ENCODE results near the gene CACNA2D3. TPM values are rescaled to one million over a fixed set of nuclear protein-coding genes. Genes with fewer than 3 reads are reported as not detected.

Gene CACNA2D3
- total RNA-seq, 1 donor from 2014 or later = 3.6 TPM

DNA sequence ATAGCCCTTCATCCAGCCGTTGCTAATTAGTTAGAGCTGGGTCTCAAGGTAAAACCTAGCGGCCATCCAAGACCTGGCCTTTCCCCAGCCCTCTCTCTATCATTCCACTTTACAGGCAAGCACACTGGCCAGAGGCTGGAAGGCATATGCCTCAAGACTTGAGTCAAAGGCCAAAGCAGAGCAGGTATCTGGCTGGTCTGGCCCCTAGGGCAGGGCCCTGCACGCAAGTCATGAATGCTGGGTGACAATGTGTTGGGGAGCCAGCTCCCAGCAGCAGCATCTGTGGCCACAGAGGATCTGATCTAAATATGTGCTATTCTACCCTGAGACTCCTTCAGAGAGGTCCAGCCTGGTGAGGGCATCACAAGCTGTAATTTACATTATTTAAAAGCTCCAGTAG, 691.9 kb downstream of the CACNA2D3 start:
- ATAC-seq = no peak
- Histone ChIP-seq H3K9me3 (no peaks in the 10 kb centered on the region), H3K4me3 (no peak overlapping the region), H3K27me3 (ENCODE audit: low read depth) (no peaks in the 10 kb centered on the region), H3K36me3 (no peaks in the 10 kb centered on the region), H3K4me1 (no peaks in the 10 kb centered on the region), H3K27ac (no peak overlapping the region)
- TF ChIP-seq, protein P1, sequence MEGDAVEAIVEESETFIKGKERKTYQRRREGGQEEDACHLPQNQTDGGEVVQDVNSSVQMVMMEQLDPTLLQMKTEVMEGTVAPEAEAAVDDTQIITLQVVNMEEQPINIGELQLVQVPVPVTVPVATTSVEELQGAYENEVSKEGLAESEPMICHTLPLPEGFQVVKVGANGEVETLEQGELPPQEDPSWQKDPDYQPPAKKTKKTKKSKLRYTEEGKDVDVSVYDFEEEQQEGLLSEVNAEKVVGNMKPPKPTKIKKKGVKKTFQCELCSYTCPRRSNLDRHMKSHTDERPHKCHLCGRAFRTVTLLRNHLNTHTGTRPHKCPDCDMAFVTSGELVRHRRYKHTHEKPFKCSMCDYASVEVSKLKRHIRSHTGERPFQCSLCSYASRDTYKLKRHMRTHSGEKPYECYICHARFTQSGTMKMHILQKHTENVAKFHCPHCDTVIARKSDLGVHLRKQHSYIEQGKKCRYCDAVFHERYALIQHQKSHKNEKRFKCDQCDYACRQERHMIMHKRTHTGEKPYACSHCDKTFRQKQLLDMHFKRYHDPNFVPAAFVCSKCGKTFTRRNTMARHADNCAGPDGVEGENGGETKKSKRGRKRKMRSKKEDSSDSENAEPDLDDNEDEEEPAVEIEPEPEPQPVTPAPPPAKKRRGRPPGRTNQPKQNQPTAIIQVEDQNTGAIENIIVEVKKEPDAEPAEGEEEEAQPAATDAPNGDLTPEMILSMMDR (IDR thresholded peaks at IDR 0.05) = no peak
- no peak for DNase-seq
- intact Hi-C loops (cut with DNase I) = no loop called here

DNA sequence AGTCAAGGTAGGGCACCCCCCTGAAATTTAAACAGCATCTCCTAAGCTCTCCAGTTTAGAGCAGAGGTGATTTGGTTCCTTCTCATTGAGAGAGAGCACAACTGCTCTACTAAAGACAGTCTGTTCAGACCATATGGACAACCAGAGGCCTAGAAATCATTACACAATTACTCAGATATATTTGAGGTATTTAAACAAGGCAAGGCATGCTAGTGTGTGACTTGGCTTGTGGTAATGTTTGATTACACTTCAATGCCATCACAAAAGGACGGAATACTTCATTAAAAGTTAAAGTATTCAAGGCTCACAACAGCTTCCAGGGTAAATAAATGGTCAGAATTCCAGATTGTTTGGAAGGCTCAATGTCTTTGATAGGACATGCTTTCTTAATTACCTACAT, 695.3 kb downstream of the CACNA2D3 start:
- Histone ChIP-seq H3K27me3 (ENCODE audit: low read depth) (no peaks in the 10 kb centered on the region), H3K36me3 (no peaks in the 10 kb centered on the region), H3K27ac (no peak overlapping the region), H3K9me3 (no peaks in the 10 kb centered on the region), H3K4me3 (no peak overlapping the region), H3K4me1 (peaks cover 7% of the 10 kb centered on the region)
- TF ChIP-seq, protein P1 (IDR thresholded peaks at IDR 0.05) = no peak
- no peak for DNase-seq
- peak; percentile 61 to 74 for ATAC-seq
- intact Hi-C loops (cut with DNase I) = no loop called here

DNA sequence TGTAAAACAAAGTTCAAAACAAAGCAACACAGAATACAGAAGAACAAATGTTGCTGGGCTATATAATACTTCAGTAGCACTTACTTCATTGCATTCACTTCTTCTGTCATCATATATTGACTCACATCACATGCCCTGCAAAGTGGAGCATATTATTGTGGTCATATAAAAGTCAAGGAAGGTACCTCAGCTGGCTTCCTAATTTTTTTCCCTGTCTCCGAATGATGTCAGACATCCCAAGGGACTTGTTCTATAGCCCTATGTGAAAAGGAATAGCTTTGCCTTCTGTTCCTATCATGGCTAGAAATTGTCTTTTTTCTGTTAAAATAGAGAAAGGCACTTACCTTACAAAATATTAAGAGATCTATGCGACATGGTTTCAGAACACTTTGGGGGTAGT, 696.1 kb downstream of the CACNA2D3 start:
- TF ChIP-seq, protein P1 (IDR thresholded peaks at IDR 0.05) = no peak
- Histone ChIP-seq H3K36me3 (no peaks in the 10 kb centered on the region), H3K27ac (no peak overlapping the region), H3K4me3 (no peak overlapping the region), H3K27me3 (ENCODE audit: low read depth) (no peaks in the 10 kb centered on the region), H3K4me1 (peaks cover 7% of the 10 kb centered on the region), H3K9me3 (no peaks in the 10 kb centered on the region)
- DNase-seq = no peak
- no peak for ATAC-seq
- intact Hi-C loops (cut with DNase I) = no loop called here

DNA sequence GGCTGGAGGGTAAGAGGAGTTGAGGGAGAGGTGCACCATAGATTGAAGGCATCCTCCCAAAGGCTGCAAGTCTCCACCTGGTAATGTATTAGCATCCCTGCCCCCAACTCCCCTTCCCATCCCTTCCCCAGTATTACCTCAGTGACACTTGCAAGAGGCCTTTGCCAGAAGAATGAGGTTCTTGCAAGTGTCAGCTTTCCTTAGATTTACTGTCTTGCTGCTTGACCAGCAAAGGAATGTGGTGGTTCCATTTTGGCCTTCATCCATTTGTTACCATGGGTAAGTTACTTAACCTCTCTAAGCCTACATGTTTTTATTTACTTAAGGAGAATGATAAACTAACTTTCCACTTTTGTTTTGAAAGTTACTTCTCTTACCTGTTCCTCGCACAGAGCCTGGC, 696.6 kb downstream of the CACNA2D3 start:
- TF ChIP-seq, protein P1 (IDR thresholded peaks at IDR 0.05) = no peak
- Histone ChIP-seq H3K36me3 (no peaks in the 10 kb centered on the region), H3K4me3 (no peak overlapping the region), H3K4me1 (peaks cover 7% of the 10 kb centered on the region), H3K9me3 (no peaks in the 10 kb centered on the region), H3K27me3 (ENCODE audit: low read depth) (no peaks in the 10 kb centered on the region), H3K27ac (no peak overlapping the region)
- DNase-seq (no peak), ATAC-seq (no peak)
- intact Hi-C loops (cut with DNase I) = no loop called here

DNA sequence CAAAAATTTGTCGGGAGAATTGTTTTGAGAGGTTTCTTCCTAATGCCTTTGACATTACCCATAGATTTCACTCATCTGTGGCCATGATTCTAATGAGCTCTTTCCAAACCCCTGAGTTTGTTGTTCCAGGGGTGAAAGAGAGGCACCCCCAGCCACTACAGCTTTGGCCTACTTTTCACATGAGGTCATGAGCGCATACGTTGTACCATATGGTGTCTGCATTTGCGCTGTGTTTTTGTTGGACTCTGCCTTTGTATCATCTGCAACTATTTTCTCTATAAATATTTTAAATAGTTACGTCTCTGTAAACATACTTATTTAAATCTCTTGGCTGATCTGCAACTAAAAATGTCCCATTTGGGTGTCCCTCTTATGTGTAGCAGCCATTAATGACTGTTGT, 697.6 kb downstream of the CACNA2D3 start:
- H3K4me1 ChIP-seq = peaks cover 7% of the 10 kb centered on the region
- H3K27ac ChIP-seq = no peak overlapping the region
- intact Hi-C loops (cut with DNase I) = no loop called here
- no peaks in the 10 kb centered on the region for H3K9me3 ChIP-seq
- DNase-seq (no peak), ATAC-seq (no peak)
- no peaks in the 10 kb centered on the region for H3K27me3 ChIP-seq (ENCODE audit: low read depth)
- TF ChIP-seq, protein P1 (IDR thresholded peaks at IDR 0.05) = no peak
- H3K4me3 ChIP-seq = no peak overlapping the region
- no peaks in the 10 kb centered on the region for H3K36me3 ChIP-seq

DNA sequence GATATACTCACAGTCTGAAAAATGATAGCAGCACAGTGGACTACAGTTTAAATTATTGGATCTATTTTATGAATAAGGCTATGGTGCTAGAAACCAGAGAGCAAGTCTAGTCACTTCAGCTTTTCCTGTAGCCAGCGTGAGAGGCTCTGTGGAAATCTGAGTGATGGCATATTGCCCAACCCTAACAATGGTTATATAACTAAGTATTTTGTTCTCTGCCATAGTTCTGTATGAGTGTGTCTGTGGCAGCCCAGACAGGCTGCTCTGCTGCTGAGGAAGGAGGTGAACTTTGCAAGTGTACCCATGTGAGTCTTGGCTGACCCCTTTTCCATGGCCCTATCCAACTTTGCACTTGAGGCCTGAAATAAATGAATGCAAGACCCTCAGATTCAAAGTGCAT, 699.9 kb downstream of the CACNA2D3 start:
- DNase-seq = no peak
- H3K27ac ChIP-seq = no peak overlapping the region
- no peaks in the 10 kb centered on the region for H3K27me3 ChIP-seq (ENCODE audit: low read depth)
- H3K36me3 ChIP-seq = no peaks in the 10 kb centered on the region
- H3K4me3 ChIP-seq = no peak overlapping the region
- no peaks in the 10 kb centered on the region for H3K9me3 ChIP-seq
- TF ChIP-seq, protein P1 (IDR thresholded peaks at IDR 0.05) = no peak
- peaks cover 7% of the 10 kb centered on the region for H3K4me1 ChIP-seq
- peak; percentile 87 to 94 for ATAC-seq
- intact Hi-C loops (cut with DNase I) = no loop called here
